Measurements from ENCODE around the gene EXD3.

The EXD3 gene

DNA sequence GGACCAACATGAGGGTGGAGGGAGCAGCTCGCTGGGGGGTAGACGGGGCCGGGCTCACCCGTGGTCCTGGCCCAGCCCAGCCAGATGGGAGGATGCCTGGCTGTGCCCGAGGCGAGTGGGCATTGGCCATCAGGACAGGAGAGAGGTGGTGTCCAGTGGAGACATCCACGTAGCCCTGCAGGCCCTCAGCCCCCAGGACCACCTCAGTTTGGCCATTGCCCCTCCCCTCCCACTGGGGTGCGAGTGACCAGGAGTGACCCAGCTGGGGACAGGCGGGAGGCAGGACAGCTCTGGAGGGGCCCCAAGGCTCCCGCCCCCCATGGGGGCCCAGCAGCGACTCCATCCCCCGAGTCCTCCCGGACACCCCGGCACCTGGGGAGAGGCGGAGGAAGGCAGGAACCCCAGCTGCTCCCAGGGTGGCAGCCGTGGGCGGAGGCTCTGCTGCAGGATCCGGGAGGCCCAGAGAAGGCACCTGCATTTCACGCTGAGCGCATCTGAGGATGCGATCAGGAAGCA, 8.5 kb upstream of the EXD3 start:
- Mint-ChIP-seq H3K36me3 (no peaks in the 10 kb centered on the region), H3K4me3 (no peak overlapping the region), H3K4me1 (ENCODE audit: low read depth) (no peaks in the 10 kb centered on the region), H3K9me3 (ENCODE audit: low read depth) (no peaks in the 10 kb centered on the region), H3K27me3 (no peaks in the 10 kb centered on the region), H3K27ac (no peak overlapping the region)

DNA sequence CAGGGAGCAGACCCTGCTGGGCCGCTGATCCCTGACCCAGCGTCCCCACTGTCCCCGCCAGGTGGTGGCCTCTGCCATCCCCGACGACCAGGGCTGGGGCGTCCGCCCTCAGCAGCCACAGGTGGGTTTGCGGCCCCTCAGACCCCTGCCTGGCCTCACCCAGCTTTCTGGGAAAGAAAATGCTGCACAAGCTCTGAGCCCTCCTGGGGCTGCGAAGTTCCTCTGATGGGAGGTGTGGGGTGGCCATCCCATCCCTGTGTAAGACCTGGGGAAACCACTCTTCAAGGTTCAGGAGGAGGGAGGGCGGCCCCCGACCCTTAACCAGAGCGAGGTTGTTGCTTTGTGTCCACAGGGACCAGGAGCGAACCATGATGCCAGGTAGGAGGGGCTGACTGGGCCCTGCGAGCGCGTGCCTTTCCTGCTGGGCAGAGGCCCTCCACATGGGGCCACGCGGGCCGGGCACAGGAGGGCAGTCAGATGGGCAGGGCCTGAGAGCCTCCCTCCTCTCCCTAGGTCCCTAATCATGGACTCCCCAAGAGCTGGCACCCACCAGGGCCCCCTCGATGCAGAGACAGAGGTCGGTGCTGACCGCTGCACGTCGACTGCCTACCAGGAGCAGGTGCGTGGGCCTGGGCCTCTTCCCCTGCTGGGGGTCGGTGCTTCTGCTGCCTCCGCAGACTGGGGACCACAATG, 7.9 kb upstream of the EXD3 start:
- no peak overlapping the region for H3K27ac Mint-ChIP-seq
- H3K4me1 Mint-ChIP-seq (ENCODE audit: low read depth): no peaks in the 10 kb centered on the region
- H3K27me3 Mint-ChIP-seq: no peaks in the 10 kb centered on the region
- no peaks in the 10 kb centered on the region for H3K36me3 Mint-ChIP-seq
- H3K9me3 Mint-ChIP-seq (ENCODE audit: low read depth): no peaks in the 10 kb centered on the region
- no peak overlapping the region for H3K4me3 Mint-ChIP-seq

GRCh38 chr9:137429974-137430722, 7.2 kb upstream of the EXD3 start:
- Mint-ChIP-seq H3K36me3 (no peaks in the 10 kb centered on the region), H3K27ac (no peak overlapping the region), H3K4me1 (ENCODE audit: low read depth) (no peaks in the 10 kb centered on the region), H3K4me3 (no peak overlapping the region), H3K9me3 (ENCODE audit: low read depth) (no peaks in the 10 kb centered on the region), H3K27me3 (no peaks in the 10 kb centered on the region)

DNA sequence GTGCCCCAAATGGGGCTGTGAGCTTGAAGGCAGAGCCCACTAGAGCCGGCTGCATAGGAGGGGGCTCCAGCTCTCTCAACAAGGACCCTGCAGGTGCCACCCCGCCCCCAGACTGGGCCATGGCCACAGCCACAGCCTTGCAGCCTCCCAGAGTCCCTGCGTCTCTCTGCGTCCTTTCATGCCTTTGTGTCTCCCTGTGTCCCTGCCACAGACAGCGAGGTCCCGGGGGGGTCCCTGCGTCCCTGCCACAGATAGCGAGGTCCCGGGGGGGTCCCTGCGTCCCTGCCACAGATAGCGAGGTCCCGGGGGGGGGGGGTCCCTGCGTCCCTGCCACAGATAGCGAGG, 6.6 kb upstream of the EXD3 start:
- Mint-ChIP-seq H3K4me1 (ENCODE audit: low read depth) (peaks cover under 1% of the 10 kb centered on the region), H3K27me3 (no peaks in the 10 kb centered on the region), H3K36me3 (no peaks in the 10 kb centered on the region), H3K4me3 (no peak overlapping the region), H3K9me3 (ENCODE audit: low read depth) (no peaks in the 10 kb centered on the region), H3K27ac (no peak overlapping the region)

DNA sequence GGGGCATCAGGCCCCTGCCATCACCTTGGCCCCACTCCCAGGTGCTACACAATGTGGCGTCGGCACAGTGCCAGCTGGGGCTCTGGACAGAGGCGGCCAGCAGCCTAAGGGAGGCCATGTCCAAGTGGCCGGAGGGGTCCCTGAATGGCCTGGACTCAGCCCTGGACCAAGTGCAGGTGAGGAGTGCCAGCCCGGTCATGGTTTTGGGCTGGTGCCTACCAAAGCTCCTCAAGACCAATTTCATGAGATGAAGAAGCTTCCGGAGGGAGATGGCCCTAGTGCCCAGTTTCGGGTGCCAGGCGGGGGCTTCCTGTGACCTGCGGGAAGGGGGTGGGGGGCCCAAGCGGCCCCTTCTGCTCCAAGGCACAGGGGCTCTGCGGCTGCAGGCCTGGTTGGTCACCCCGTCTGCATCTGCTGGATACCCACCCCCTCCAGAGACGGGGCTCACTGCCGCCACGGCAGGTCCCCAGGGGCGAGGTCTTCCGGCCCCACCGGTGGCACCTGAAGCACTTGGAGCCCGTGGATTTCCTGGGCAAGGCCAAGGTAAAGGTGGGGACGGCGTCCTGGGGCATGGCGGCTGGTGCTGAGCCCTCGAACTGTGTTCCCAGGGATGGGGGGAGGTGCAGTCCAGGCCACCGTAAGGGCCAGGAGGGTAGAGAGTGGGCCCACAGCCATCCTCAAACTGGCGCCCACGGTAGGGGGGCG, 6.0 kb upstream of the EXD3 start:
- no peaks in the 10 kb centered on the region for H3K27me3 Mint-ChIP-seq
- H3K36me3 Mint-ChIP-seq: no peaks in the 10 kb centered on the region
- no peaks in the 10 kb centered on the region for H3K9me3 Mint-ChIP-seq (ENCODE audit: low read depth)
- H3K4me3 Mint-ChIP-seq: no peak overlapping the region
- peaks cover 5% of the 10 kb centered on the region for H3K4me1 Mint-ChIP-seq (ENCODE audit: low read depth)
- H3K27ac Mint-ChIP-seq: no peak overlapping the region

GRCh38 chr9:137428311-137428630, 5.3 kb upstream of the EXD3 start:
- Mint-ChIP-seq H3K9me3 (ENCODE audit: low read depth) (no peaks in the 10 kb centered on the region), H3K36me3 (no peaks in the 10 kb centered on the region), H3K27ac (no peak overlapping the region), H3K4me3 (no peak overlapping the region), H3K27me3 (no peaks in the 10 kb centered on the region), H3K4me1 (ENCODE audit: low read depth) (peaks cover 5% of the 10 kb centered on the region)

- Mint-ChIP-seq H3K4me3 (no peak overlapping the region), H3K4me1 (ENCODE audit: low read depth) (peaks cover 5% of the 10 kb centered on the region), H3K27me3 (no peaks in the 10 kb centered on the region), H3K27ac (no peak overlapping the region), H3K9me3 (ENCODE audit: low read depth) (no peaks in the 10 kb centered on the region), H3K36me3 (no peaks in the 10 kb centered on the region)
Measured at GRCh38 chr9:137427454-137428310, 4.7 kb upstream of the EXD3 start.

GRCh38 chr9:137426018-137426681, 3.2 kb upstream of the EXD3 start:
- H3K4me3 Mint-ChIP-seq: no peak overlapping the region
- H3K27ac Mint-ChIP-seq: no peak overlapping the region
- H3K4me1 Mint-ChIP-seq (ENCODE audit: low read depth): peaks cover 12% of the 10 kb centered on the region
- no peaks in the 10 kb centered on the region for H3K36me3 Mint-ChIP-seq
- no peaks in the 10 kb centered on the region for H3K9me3 Mint-ChIP-seq (ENCODE audit: low read depth)
- H3K27me3 Mint-ChIP-seq: no peaks in the 10 kb centered on the region

DNA sequence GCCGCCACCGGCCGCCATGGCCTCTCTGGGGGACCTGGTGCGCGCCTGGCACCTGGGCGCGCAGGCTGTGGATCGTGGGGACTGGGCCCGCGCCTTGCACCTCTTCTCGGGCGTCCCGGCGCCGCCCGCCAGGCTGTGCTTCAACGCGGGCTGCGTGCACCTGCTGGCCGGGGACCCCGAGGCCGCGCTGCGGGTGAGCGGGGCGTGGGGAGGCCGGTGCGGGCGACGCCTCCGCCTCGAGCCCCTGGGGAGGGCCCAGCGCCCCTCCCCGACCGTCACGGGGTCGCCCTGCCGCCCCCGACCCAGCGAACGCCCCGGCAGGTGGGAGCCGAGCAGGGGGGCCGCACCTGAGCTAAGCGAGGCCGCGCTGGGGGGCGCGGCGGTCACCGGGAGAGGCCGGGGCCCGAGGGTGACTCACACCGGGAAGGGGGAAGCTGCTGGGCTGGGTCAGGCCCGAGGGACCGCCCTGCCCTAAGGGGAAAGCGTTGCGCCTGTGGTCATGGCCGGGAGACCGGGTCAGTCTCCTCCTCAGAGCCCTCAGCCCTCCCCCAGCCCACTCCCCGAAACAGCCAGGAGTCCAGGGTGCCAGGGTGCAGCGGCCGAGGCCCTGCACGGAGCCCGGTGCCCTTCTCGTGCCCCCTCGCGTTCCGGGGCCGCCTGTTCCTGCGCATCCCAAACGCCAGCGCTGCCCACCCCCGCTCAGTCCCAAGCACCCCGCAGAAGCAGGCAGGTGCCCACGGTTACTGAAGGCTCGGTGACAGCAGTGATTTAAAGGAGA, 741 bp upstream of the EXD3 start:
- H3K4me3 Mint-ChIP-seq: peak overlapping the region; percentile 74
- no peaks in the 10 kb centered on the region for H3K9me3 Mint-ChIP-seq (ENCODE audit: low read depth)
- H3K27ac Mint-ChIP-seq: no peak overlapping the region

GRCh38 chr9:137421838-137422603, 941 bp downstream of the EXD3 start:
- H3K27ac Mint-ChIP-seq: no peak overlapping the region

More for the DNA sequence above, 741 bp upstream of the EXD3 start:
- Mint-ChIP-seq H3K36me3 (peaks cover 2% of the 10 kb centered on the region), H3K4me1 (ENCODE audit: low read depth) (peaks cover 14% of the 10 kb centered on the region), H3K27me3 (no peaks in the 10 kb centered on the region)

GRCh38 chr9:137417161-137418021, 5.6 kb downstream of the EXD3 start:
- Mint-ChIP-seq H3K27ac (no peak overlapping the region), H3K27me3 (no peaks in the 10 kb centered on the region), H3K4me1 (ENCODE audit: low read depth) (peaks cover 9% of the 10 kb centered on the region), H3K36me3 (peaks cover 2% of the 10 kb centered on the region), H3K9me3 (ENCODE audit: low read depth) (no peaks in the 10 kb centered on the region), H3K4me3 (peak overlapping the region; percentile 32)

More at GRCh38 chr9:137421838-137422603, 941 bp downstream of the EXD3 start:
- no peaks in the 10 kb centered on the region for H3K9me3 Mint-ChIP-seq (ENCODE audit: low read depth)
- H3K36me3 Mint-ChIP-seq: peaks cover 2% of the 10 kb centered on the region
- H3K4me3 Mint-ChIP-seq: peak overlapping the region; percentile 86
- H3K27me3 Mint-ChIP-seq: no peaks in the 10 kb centered on the region
- peaks cover 14% of the 10 kb centered on the region for H3K4me1 Mint-ChIP-seq (ENCODE audit: low read depth)

GRCh38 chr9:137416563-137417151, 6.3 kb downstream of the EXD3 start:
- Mint-ChIP-seq H3K27ac (no peak overlapping the region), H3K4me3 (no peak overlapping the region), H3K36me3 (peaks cover 2% of the 10 kb centered on the region), H3K27me3 (no peaks in the 10 kb centered on the region), H3K4me1 (ENCODE audit: low read depth) (peaks cover 2% of the 10 kb centered on the region), H3K9me3 (ENCODE audit: low read depth) (no peaks in the 10 kb centered on the region)
